Left ventricle myocardium inferior (tissue), 1 donor: Measurements from ENCODE around the gene CRADD. TPM values are rescaled to one million over a fixed set of nuclear protein-coding genes. Genes with fewer than 3 reads are reported as not detected.

Experiments used
- DNase-seq: peaks from one replicate; pipeline ENCODE4 v3.0.0-alpha.2; 2020
- H3K27ac ChIP-seq: fragments of 200-600 bp; replicated peaks from 2 replicates; pipeline ENCODE4 v1.8.0; 2021
- H3K27me3 ChIP-seq: fragments of 200-600 bp; 2 replicates; pipeline ENCODE4 v1.8.0; 2021; ENCODE audit warnings: low read depth
- H3K36me3 ChIP-seq: fragments of 200-600 bp; 2 replicates; pipeline ENCODE4 v1.8.0; 2021
- H3K4me1 ChIP-seq: fragments of 200-600 bp; 2 replicates; pipeline ENCODE4 v1.8.0; 2021
- H3K4me3 ChIP-seq: fragments of 200-600 bp; 2 replicates; pipeline ENCODE4 v1.8.0; 2021; ENCODE audit warnings: mild to moderate bottlenecking, moderate library complexity
- H3K9me3 ChIP-seq: fragments of 200-600 bp; replicated peaks from 2 replicates; pipeline ENCODE4 v1.8.0; 2021
- intact Hi-C: fragments of 100-400 bp; cut with micrococcal nuclease; formaldehyde crosslinking; loops from one replicate; pipeline ENCODE4 v1.11.0; 2022
- long read RNA-seq: library from polyadenylated mRNA; unstranded; transcript quantifications from one replicate; pipeline ENCODE4 v2.0.0, GENCODE V29; 2021
- total RNA-seq: library from RNA; stranded (reverse); fragmentation: NEBNext Ultra II Directional; extraction: Animal tissue kit (Norgen Biotek cat#: 25700); gene quantifications from one replicate; pipeline ENCODE4 v1.2.1, GENCODE V29; 2021
- TF ChIP-seq, protein P1 (sequence below): fragments of 200-600 bp; IDR thresholded peaks from 2 replicates; pipeline ENCODE4 v1.8.0; 2021; ENCODE audit warnings: antibody characterized with exemption, mild to moderate bottlenecking, borderline replicate concordance
- donor health status: DM: no; HTN: yes; CAD: no; lungs with severe emphysema.

Gene CRADD
- 46.4 TPM for total RNA-seq
- long read RNA-seq, transcript CRADD-201 (3 exons, 1,169 nt): major isoform, 21 of 28 reads
- long read RNA-seq, partial matches to known transcripts: 2 of 28 reads
- long read RNA-seq, other reads (novel, unspliced or antisense): 5 of 28 reads

DNA sequence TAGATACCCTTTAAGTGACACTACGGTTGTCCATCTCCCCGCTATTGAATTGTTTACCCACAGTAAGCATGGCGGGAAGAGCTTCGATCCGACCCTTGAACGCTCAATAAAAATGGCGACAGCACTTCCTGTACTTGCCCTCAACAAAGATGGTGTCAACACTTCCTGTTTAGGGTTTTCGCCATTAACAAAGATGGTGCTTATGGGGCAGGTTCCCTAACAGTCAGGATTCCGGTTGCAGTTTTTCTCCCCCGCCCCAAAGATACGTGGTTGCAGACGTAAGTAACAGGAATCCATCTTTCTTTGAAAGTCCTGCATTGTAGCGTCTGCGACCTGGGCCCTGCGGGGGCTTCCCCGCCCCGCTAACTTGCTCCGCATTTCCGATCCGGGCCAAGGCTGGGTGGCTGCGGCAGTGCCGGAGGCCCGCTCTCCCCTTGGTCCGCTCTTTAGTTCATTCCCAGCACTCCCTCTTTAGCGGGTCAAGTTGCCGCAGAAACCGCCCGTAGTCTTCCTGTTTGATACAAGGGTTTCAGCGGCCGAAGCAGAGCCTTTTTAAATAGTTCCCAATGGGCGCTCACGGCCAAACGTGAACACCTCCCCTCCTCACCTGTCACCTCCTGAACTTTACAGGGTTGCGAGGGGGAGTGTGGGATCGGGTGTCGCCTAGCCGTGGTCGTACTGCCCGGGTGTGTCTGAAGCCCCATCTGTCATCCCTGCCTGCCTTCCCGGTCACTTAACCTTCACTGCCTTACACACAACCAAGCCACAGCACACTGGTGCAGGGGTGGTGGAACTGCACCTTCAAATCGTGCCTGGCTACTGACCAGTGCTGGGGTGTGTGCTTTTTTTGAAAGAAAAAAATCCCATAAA is at the start of gene CRADD:
TSS of gene CRADD (plus strand) at position 181 of the 870 bp plus-strand sequence.
- intact Hi-C loops: no loop called here
- TF ChIP-seq, protein P1, sequence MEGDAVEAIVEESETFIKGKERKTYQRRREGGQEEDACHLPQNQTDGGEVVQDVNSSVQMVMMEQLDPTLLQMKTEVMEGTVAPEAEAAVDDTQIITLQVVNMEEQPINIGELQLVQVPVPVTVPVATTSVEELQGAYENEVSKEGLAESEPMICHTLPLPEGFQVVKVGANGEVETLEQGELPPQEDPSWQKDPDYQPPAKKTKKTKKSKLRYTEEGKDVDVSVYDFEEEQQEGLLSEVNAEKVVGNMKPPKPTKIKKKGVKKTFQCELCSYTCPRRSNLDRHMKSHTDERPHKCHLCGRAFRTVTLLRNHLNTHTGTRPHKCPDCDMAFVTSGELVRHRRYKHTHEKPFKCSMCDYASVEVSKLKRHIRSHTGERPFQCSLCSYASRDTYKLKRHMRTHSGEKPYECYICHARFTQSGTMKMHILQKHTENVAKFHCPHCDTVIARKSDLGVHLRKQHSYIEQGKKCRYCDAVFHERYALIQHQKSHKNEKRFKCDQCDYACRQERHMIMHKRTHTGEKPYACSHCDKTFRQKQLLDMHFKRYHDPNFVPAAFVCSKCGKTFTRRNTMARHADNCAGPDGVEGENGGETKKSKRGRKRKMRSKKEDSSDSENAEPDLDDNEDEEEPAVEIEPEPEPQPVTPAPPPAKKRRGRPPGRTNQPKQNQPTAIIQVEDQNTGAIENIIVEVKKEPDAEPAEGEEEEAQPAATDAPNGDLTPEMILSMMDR: no peak
- peak within 1 kb of the TSS; percentile 74 for H3K4me3 ChIP-seq
- H3K36me3 ChIP-seq: peaks cover 4% of the 10 kb centered on the region
- peaks cover 57% of the 10 kb centered on the region for H3K4me1 ChIP-seq
- DNase-seq: peak; percentile 67
- H3K27me3 ChIP-seq: no peaks in the 10 kb centered on the region
- H3K9me3 ChIP-seq: no peaks in the 10 kb centered on the region
- peak within 1 kb of the TSS; percentile 94 for H3K27ac ChIP-seq

DNA sequence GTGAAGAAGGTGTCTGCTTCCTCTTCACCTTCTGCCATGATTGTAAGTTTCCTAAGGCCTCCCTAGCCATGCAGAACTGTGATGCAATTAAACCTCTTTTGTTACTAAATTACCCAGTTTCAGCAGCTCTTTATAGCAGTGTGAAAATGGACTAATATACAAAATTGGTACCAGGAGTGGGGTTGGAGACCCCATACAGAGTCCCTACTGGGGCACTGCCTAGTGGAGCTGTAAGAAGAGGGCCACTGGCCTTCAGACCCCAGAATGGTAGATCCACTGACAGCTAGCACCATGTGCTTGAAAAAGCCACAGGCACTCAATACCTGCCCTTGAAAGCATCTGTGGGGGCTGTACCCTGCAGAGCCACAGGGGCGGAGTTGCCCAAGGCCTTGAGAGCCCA is 44.8 kb upstream of the CRADD start:
- H3K9me3 ChIP-seq: peaks cover 9% of the 10 kb centered on the region
- TF ChIP-seq, protein P1: no peak
- intact Hi-C loops: no loop called here
- no peaks in the 10 kb centered on the region for H3K4me1 ChIP-seq
- DNase-seq: no peak
- H3K27ac ChIP-seq: no peak overlapping the region
- peaks cover 3% of the 10 kb centered on the region for H3K36me3 ChIP-seq
- H3K4me3 ChIP-seq: no peak overlapping the region
- no peaks in the 10 kb centered on the region for H3K27me3 ChIP-seq

DNA sequence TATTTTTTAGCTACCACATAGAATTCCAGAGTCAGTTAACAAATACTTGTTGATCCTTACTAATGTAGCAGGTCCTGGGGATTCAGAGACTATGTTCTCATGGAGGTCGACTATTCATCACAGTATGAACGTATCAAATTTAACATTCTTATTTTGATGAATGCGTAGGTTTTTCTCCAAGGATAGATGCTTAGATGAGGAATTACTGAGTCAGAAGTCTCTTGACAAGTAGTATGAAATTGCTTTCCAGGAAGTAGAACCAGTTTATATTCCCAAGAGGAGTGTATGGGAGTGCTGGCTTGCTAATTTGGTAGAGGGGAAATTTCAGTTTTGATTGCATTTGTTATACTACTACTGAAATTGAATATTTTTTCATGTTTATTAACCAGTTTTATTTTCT is 42.8 kb upstream of the CRADD start:
- Histone ChIP-seq H3K4me3 (no peak overlapping the region), H3K9me3 (peaks cover 9% of the 10 kb centered on the region), H3K36me3 (peaks cover 3% of the 10 kb centered on the region), H3K27me3 (no peaks in the 10 kb centered on the region), H3K27ac (no peak overlapping the region), H3K4me1 (no peaks in the 10 kb centered on the region)
- intact Hi-C loops: no loop called here
- TF ChIP-seq, protein P1: no peak
- no peak for DNase-seq

DNA sequence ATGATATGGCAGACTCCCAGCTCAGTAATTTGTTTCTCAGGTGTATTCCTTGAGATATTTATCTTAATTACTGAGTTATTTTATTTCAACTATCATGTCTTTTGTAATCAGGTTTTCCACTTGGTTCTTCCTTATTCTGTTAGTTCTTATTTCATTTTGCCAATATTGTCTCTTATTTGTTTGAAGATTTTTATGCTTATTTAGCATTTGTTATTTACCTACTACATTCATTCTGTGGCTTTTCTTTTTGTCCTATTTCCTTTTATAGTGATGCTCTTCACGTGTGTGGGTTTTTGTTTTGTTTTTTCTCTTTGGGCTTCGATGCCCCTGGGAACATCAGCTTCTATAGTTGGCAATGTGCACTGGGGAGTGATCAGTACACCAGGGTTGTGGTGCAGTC is 40.5 kb upstream of the CRADD start:
- no peak for DNase-seq

DNA sequence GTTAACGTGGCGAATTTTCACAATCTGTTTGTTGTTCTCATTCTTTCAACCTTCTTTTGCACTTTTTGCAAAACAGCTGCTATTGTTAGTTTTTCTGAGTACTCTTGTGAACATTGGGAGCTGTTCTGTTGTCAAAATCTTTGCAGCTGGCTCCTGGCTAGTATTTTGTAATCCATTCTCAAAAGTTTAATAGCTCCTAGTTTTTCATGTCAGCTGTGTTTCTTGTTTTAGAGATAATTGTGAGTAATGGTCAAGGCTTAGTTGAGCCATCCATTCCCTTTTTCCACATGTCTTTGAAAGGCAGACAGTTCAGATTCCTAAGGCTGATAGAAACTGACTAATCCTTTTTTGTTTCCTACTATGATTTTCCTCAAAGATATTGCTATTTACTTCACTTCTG is 39.1 kb upstream of the CRADD start:
- no peaks in the 10 kb centered on the region for H3K9me3 ChIP-seq
- no peak overlapping the region for H3K27ac ChIP-seq
- no peaks in the 10 kb centered on the region for H3K4me1 ChIP-seq
- intact Hi-C loops: no loop called here
- DNase-seq: no peak
- H3K36me3 ChIP-seq: no peaks in the 10 kb centered on the region
- TF ChIP-seq, protein P1: no peak
- H3K4me3 ChIP-seq: no peak overlapping the region
- H3K27me3 ChIP-seq: no peaks in the 10 kb centered on the region

More for the DNA sequence above, 40.5 kb upstream of the CRADD start:
- Histone ChIP-seq H3K27ac (no peak overlapping the region), H3K36me3 (peaks cover 3% of the 10 kb centered on the region), H3K27me3 (no peaks in the 10 kb centered on the region), H3K4me1 (no peaks in the 10 kb centered on the region), H3K9me3 (peaks cover 9% of the 10 kb centered on the region), H3K4me3 (no peak overlapping the region)
- TF ChIP-seq, protein P1: no peak
- intact Hi-C loops: no loop called here
